K562 (cell line): ENCODE data around the gene CBLL1. TPM values are rescaled to one million over a fixed set of nuclear protein-coding genes. Genes with fewer than 3 reads are reported as not detected.

Experiments used
- ATAC-seq: fragments of 200-7000 bp; cut with Tn5 transposase; 3 replicates; pipeline ENCODE4 v1.9.1; 2020; ENCODE audit warnings: moderate library complexity
- BruUV-seq: library from RNA; stranded (reverse); fragments of 400-500 nt; replicated peaks from 2 replicates; lab custom pipeline; 2021; lab: Mats Ljungman, UMichigan
- CTCF ChIA-PET: fragments of 300-600 bp; formaldehyde crosslinking; extraction: SDS; loops from one replicate; lab custom pipeline; 2021; ENCODE audit warnings: low intra/inter-chr PET ratio; lab: Yijun Ruan, JAX
- POLR2A ChIA-PET: fragments of 300-600, 350-650 bp; sonication (Branson Sonifier 250); formaldehyde crosslinking; extraction: SDS; loops from one replicate; lab custom pipeline; 2021; ENCODE audit warnings: antibody characterized with exemption, inconsistent platforms; lab: Yijun Ruan, JAX
- DNase-seq, 4 experiments: peaks; one replicate each; pipeline versions ENCODE4 v3.0.0 to v3.0.0-alpha.2; 2011 to 2018; ENCODE audit warnings: low spot score in 3 of 4, mixed read lengths in 3 of 4; ENCODE audit errors: extremely low read depth in 1 of 4
- FAIRE-seq: peaks from 2 replicates; lab custom pipeline; 2011; peaks lifted over from hg19 to GRCh38; lab: Jason Lieb, UNC
- H2AFZ ChIP-seq: 2 replicates; pipeline ENCODE4 v1.6.0; 2011; ENCODE audit warnings: low read depth, low read length, control low read depth, inconsistent platforms
- H3K27ac ChIP-seq: fragments of 200-600 bp; 3 replicates; pipeline ENCODE4 v1.8.0; 2011; ENCODE audit warnings: low read depth, mild to moderate bottlenecking, control low read depth, inconsistent platforms, low read length, moderate library complexity, mixed read lengths; ENCODE audit errors: extremely low read depth
- H3K27me3 ChIP-seq, 2 experiments: fragments of 300-600 bp in 1 of 2; 2 replicates in 1 of 2; 3 replicates in 1 of 2; pipeline versions ENCODE4 v1.6.0 to v1.8.0; 2011; ENCODE audit warnings: inconsistent platforms in 2 of 2, low read length in 2 of 2, mild to moderate bottlenecking in 1 of 2, mixed read lengths in 1 of 2, moderate library complexity in 1 of 2; ENCODE audit not compliant: control insufficient read depth in 2 of 2, insufficient read depth in 2 of 2
- H3K36me3 ChIP-seq: fragments of 300-600 bp; 3 replicates; pipeline ENCODE4 v1.8.0; 2011; ENCODE audit warnings: mild to moderate bottlenecking, low read length, inconsistent platforms; ENCODE audit not compliant: control insufficient read depth, insufficient read depth
- H3K4me1 ChIP-seq, 2 experiments: fragments of 200-600 bp in 1 of 2; replicated peaks in 1 of 2; 2 replicates in 1 of 2; 3 replicates in 1 of 2; pipeline versions ENCODE4 v1.5.1 to v1.8.0; 2011; ENCODE audit warnings: inconsistent platforms in 2 of 2, low read length in 2 of 2, mild to moderate bottlenecking in 1 of 2, mixed read lengths in 1 of 2, moderate library complexity in 1 of 2; ENCODE audit not compliant: control insufficient read depth in 2 of 2, insufficient read depth in 2 of 2
- H3K4me2 ChIP-seq: 2 replicates; pipeline ENCODE4 v1.6.1; 2011; ENCODE audit warnings: low read length, control low read depth, inconsistent platforms, mixed read lengths; ENCODE audit not compliant: insufficient read depth
- H3K4me3 ChIP-seq: fragments of 200-600 bp; sonication (generic), shearing (Covaris generic); 2 replicates; pipeline ENCODE4 v1.5.1; 2016; ENCODE audit warnings: control low read depth, inconsistent platforms
- H3K79me2 ChIP-seq: fragments of 200-600 bp; 3 replicates; pipeline ENCODE4 v1.8.0; 2011; ENCODE audit warnings: low read length, inconsistent platforms; ENCODE audit not compliant: control insufficient read depth, insufficient read depth
- H3K9ac ChIP-seq, 2 experiments: 2 replicates each; pipeline versions ENCODE4 v1.6.0 to v1.6.1; 2011; ENCODE audit warnings: low read depth in 2 of 2, low read length in 2 of 2, control low read depth in 1 of 2, inconsistent platforms in 1 of 2, mild to moderate bottlenecking in 1 of 2, mixed read lengths in 1 of 2; ENCODE audit not compliant: insufficient read depth in 1 of 2
- H3K9me1 ChIP-seq: one replicate; pipeline ENCODE4 v1.6.0; 2011; ENCODE audit warnings: inconsistent platforms, mild to moderate bottlenecking, low read length, moderate library complexity; ENCODE audit not compliant: control insufficient read depth, insufficient read depth
- H3K9me3 ChIP-seq: replicated peaks from 2 replicates; pipeline ENCODE4 v1.5.1; 2011; ENCODE audit warnings: low read depth, low read length, inconsistent platforms; ENCODE audit not compliant: control insufficient read depth, insufficient read depth
- H4K20me1 ChIP-seq: replicated peaks from 2 replicates; pipeline ENCODE4 v1.6.1; 2011; ENCODE audit warnings: low read length, inconsistent platforms, mixed read lengths; ENCODE audit not compliant: control insufficient read depth, insufficient read depth
- EZH2 ChIP-seq: IDR thresholded peaks from 2 replicates; pipeline ENCODE4 v1.6.1; 2012; ENCODE audit warnings: low read depth, mild to moderate bottlenecking, inconsistent platforms, low read length, borderline replicate concordance
- HNRNPLL ChIP-seq: fragments of 200-400 bp; formaldehyde crosslinking; IDR thresholded peaks from 2 replicates; pipeline ENCODE4 v1.6.1; 2017; ENCODE audit warnings: low read length, low read depth, mild to moderate bottlenecking; ENCODE audit not compliant: poor library complexity, severe bottlenecking
- ZBTB9 ChIP-seq: fragments of 450-650 bp; formaldehyde crosslinking; IDR thresholded peaks from 2 replicates; pipeline ENCODE4 v1.4.0; 2020; ENCODE audit warnings: mild to moderate bottlenecking, moderate library complexity
- WGBS: fragments of 100-300 bp; shearing (Covaris generic); methylation state at CpG from one replicate; pipeline ENCODE4 v1.1.6; 2016; ENCODE audit warnings: low coverage, mixed read lengths; ENCODE audit not compliant: insufficient coverage; ENCODE audit errors: missing lambda C conversion rate; 5-methylcytosine and 5-hydroxymethylcytosine counted together
- in situ Hi-C: fragments of 300-500 bp; cut with MboI; formaldehyde crosslinking; loops from 4 replicates; pipeline ENCODE4 v1.15.0; 2018; ENCODE audit warnings: inconsistent platforms, mixed read lengths
- intact Hi-C: fragments of 100-400 bp; cut with micrococcal nuclease; formaldehyde crosslinking; loops from 2 replicates; pipeline ENCODE4 v1.14.2; 2022
- polyA plus RNA-seq, 8 experiments: library from polyadenylated mRNA; depleted of rRNA in 4 of 8; stranded (reverse) in 5 of 8; unstranded in 3 of 8; fragments of >200 nt; fragmentation: Nextera tagmentation in 2 of 8; fragmentation: Illumina TruSeq in 1 of 8; extraction: Ambion mirVana in 2 of 8; extraction: Trizol in 1 of 8; gene quantifications; 2 replicates each; pipeline versions ENCODE4 v1.2.1 to v1.2.3, GENCODE V29; 2011 to 2014; ENCODE audit warnings: inconsistent platforms in 1 of 8, missing spikeins in 1 of 8
- total RNA-seq, 7 experiments: library from RNA; depleted of rRNA in 6 of 7; stranded (reverse); fragments of >200 nt in 6 of 7; fragmentation: Illumina TruSeq in 2 of 7; extraction: Trizol in 2 of 7; gene quantifications; 2 replicates each; pipeline versions ENCODE4 v1.2.1 to v1.2.3, GENCODE V29; 2011 to 2021; ENCODE audit warnings: low replicate concordance in 1 of 7

Gene CBLL1
- total and polyA plus RNA-seq, 9 of the 15 experiments (the other 6 are each of a cell fraction or from before 2014, with no cell fraction given), result 14.7 to 67.9 (median 35.4) TPM

- no TSS peak for BruUV-seq
Observed at GRCh38 chr7:107789647-107790046, 45.7 kb downstream of the CBLL1 start.

More at GRCh38 chr7:107789647-107790046, 45.7 kb downstream of the CBLL1 start:
- no peak for FAIRE-seq
- Histone ChIP-seq H3K27me3 (peaks cover 31 to 47% of the 10 kb centered on the region in 2 experiments), H3K4me3 (no peak overlapping the region), H3K36me3 (no peaks in the 10 kb centered on the region), H3K4me1 (no peaks in the 10 kb centered on the region), H3K4me2 (no peak overlapping the region; the same call in 1 of the 2 replicates), H3K9me1 (no peaks in the 10 kb centered on the region), H3K9ac (no peak overlapping the region), H3K9me3 (no peaks in the 10 kb centered on the region), H3K79me2 (no peaks in the 10 kb centered on the region), H3K27ac (no peak overlapping the region), H2AFZ (no peak overlapping the region), H4K20me1 (no peaks in the 10 kb centered on the region)
- POLR2A ChIA-PET, result interaction anchor here (1.3 to 1.9 kb wide), 2 partner anchors 17 to 46 kb away, joined by 3 to 6 read pairs; partner anchors contain the start of gene CBLL1
- intact Hi-C loops, result no loop called here
- TF ChIP-seq EZH2 (0 out of 2 replicates have a peak, but pooled peaks have one; percentile 38), ZBTB9 (CRISPR knock-in tag) (no peak), HNRNPLL (peak; percentile 27)
- no peak for DNase-seq
- in situ Hi-C loops, result no loop called here
- CTCF ChIA-PET, result no interaction called here
- 23% methylated on average over 6 of the region's 6 CpGs for WGBS
- peak; percentile 50 for ATAC-seq
